NT2/D1 (cell line): ENCODE results near the gene HOXB9.

ENCODE experiments used
- YY1 ChIP-seq: IDR thresholded peaks from 2 replicates; pipeline ENCODE4 v1.6.1; 2011; ENCODE audit not compliant: insufficient read length, insufficient read depth
- ZNF274 ChIP-seq: IDR thresholded peaks from 2 replicates; pipeline ENCODE4 v1.6.1; 2011; ENCODE audit warnings: mild to moderate bottlenecking, low read depth, low read length

- no peak for TF ChIP-seq YY1
- TF ChIP-seq ZNF274: no peak
These were observed 34.7 kb downstream of the HOXB9 start for GRCh38 chr17:48591255-48592056.
